HFF-Myc (cell line): ENCODE data around the gene HNRNPUL1.
A peak's percentile ranks its signal among the peaks of the same experiment; 100 is the strongest.
"Not testable (repeated sequence)": the region's sequence is repeated elsewhere in the genome, so short reads cannot be mapped to it uniquely, and the experiment has no call there.

Experiments
- DNase-seq: peaks from one replicate; pipeline ENCODE4 v3.0.0-alpha.2; 2011; ENCODE audit warnings: low read depth; ENCODE audit errors: extremely low read depth
- H3K4me3 ChIP-seq: replicated peaks from 2 replicates; pipeline ENCODE4 v1.5.1; 2011; ENCODE audit warnings: low read depth, mild to moderate bottlenecking, control low read depth, low read length
- TF ChIP-seq, protein P1 (sequence below): IDR thresholded peaks from 2 replicates; pipeline ENCODE4 v1.5.1; 2012; ENCODE audit warnings: mild to moderate bottlenecking, low read depth, low read length, control low read depth; ENCODE audit errors: missing control alignments

Gene HNRNPUL1

DNA sequence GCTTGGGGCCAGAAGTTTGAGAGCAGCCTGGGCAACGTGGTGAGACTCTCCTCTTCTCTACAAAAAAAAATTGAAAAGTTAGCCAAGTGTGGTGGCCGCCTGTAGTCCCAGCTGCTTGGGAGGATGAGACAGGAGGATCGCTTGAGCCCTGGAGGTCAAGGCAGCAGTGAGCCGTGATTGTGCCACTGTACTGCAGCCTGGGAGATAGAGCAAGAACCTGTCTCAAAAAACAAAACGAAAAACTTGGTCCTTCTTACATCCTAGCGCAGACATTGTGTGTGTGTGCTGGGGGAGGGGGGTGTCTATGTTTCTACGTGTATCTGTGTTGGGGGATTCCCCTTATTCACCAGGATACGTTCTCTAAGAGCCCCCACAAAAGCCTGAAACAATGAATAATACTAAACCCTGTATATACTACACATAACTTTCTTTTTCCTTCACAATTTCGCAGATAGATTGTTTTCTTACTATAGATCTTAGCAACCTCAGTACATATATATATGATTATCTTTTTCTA is 37.2 kb upstream of the HNRNPUL1 start:
- TF ChIP-seq, protein P1, sequence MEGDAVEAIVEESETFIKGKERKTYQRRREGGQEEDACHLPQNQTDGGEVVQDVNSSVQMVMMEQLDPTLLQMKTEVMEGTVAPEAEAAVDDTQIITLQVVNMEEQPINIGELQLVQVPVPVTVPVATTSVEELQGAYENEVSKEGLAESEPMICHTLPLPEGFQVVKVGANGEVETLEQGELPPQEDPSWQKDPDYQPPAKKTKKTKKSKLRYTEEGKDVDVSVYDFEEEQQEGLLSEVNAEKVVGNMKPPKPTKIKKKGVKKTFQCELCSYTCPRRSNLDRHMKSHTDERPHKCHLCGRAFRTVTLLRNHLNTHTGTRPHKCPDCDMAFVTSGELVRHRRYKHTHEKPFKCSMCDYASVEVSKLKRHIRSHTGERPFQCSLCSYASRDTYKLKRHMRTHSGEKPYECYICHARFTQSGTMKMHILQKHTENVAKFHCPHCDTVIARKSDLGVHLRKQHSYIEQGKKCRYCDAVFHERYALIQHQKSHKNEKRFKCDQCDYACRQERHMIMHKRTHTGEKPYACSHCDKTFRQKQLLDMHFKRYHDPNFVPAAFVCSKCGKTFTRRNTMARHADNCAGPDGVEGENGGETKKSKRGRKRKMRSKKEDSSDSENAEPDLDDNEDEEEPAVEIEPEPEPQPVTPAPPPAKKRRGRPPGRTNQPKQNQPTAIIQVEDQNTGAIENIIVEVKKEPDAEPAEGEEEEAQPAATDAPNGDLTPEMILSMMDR: no peak
- peak overlapping the region; percentile 36 for H3K4me3 ChIP-seq
- DNase-seq: no peak

DNA sequence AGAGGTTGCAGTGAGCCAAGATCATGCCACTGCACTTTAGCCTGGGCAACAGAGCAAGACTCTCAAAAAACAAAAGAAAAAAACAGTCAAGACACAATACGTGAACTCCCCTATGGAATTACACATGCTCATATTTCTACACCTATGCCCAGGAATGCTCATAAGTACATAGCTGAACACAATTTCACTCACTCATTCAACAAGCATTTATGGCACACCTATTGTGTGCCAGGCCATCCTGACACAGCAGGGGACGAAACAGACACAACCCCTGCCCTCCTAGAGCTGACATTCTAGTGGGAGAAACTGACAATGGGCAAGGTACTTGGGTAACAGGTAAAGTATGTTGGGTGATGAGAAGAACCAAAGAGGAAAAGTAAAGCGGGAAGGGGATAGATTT is 35.7 kb upstream of the HNRNPUL1 start:
- no peak overlapping the region for H3K4me3 ChIP-seq
- DNase-seq: no peak
- TF ChIP-seq, protein P1: no peak

DNA sequence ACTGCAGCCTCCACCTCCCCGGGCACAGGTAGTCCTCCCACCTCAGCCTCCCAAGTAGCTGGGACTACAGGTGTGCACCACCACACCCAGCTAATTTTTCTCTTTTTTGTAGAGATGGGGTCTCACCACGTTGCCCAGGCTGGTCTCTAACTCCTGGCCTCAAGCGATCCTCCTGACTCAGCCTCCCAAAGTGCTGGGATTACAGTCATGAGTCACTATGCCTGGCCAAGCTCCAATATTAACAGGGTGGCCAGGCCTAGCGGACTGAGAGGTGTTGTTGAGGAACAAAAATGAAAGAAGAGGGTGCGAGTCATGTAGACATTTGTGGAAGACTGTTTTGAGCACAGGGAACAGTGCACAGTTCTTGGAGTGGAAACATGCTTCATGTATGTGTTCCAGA is 34.8 kb upstream of the HNRNPUL1 start:
- not testable (repeated sequence) for H3K4me3 ChIP-seq, DNase-seq

DNA sequence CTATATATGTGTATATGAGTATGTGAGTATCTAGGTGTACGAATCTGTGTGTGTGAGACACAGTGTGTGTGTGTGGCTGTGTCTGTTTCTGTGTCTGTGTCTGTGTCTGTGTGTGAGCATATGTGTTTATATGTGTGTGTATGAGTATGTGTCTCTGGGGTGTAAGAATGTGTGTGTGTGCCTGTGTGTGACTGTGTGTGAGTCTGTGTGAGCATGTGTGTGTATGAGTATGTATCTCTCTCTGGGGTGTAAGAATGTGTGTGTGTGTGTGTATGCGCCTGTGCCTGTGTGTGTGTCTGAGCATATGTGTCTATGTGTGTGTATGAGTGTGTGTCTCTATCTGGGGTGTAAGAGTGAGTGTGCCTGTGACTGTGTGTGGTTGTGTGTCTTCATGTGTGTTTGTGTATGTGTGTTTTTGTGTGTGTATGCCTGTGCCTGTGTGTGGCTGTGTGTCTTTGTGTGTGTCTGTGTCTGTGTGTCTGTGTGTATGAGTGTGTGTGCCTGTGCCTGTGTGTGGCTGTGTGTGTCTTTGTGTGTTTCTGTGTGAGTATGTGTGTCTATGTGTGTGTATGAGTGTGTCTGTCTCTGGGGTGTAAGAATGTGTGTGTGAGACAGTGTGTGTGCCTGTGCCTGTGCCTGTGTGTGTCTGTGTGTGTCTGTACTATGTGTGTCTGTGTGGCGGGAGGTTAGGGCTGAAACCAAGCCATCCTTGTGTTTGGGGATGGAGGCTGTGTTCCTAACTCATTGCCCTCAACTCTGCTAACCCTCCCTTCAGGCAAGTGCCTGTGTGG is 33.9 kb upstream of the HNRNPUL1 start:
- no peak overlapping the region for H3K4me3 ChIP-seq
- TF ChIP-seq, protein P1: no peak
- DNase-seq: no peak

DNA sequence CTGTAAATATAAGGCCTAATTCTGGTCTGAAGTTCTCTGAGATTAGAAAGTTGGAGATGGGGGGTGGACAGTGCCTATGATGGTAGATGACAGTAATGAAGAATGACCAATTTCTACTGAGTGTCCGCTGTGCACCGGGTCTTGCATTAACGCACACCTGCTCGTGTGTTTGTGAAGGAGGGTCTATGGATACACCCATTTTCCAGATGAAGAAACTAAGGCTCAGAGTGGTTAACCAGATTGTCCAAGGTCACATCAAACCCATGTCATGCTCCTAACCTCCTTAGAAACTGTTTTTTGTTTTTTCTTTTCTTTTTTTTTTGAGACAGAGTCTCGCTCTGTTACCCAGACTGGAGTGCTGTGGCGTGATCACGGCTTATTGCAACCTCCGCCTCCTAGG is 31.5 kb upstream of the HNRNPUL1 start:
- H3K4me3 ChIP-seq: no peak overlapping the region
- TF ChIP-seq, protein P1: no peak
- no peak for DNase-seq

DNA sequence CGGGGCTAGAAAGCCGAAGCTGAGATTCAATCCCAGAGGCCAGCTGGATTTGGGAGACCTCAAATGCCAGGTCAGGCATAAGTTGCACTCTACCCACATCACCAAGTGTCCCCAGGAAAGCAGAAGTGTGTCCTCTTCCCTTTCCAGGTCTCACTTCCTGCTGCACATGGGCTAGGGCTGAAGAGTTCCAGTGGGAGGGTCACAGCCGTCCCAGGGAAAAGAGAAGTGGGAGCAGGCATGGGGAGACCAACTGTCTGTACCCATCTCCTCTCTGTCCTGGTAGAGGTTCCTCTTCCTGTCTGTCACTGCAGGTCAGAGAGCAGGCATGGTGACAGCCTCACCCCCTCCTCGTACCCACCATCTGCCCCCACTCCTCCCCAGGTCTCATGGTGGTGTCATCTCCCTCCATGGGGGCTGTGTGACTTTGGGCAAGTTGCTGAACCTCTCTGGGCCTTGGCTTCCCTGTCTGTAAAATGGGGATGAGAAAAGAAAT is 30.4 kb upstream of the HNRNPUL1 start:
- TF ChIP-seq, protein P1: no peak
- DNase-seq: no peak
- no peak overlapping the region for H3K4me3 ChIP-seq

DNA sequence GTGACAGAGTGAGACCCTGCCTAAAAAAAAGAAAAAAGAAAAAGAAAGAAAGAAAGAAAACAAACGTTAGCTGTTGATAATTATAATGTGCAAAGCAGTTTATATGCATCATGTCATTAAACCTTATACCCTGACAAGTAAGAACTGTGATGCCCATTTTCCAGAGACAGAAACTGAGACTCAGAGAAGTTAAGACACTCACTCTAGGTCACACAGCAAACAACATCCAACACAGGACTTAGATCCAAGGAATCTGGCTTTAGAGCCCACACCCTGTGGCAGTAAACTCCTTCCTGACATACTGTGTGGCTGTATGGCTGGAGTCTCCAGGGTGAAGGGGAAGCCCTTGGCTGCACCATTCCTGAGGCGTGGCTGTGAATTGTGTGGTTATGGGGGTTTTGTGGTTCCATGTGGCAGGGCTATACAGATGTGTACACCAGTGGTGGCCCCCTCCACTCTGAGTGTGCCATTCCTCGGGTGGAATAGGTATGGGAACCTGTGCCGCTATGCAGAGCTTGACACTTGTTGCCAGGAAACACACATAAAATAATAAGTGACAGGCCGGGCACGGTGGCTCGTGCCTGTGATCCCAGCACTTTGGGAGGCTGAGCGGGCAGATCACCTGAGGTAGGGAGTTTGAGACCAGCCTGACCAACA is 29.5 kb upstream of the HNRNPUL1 start:
- no peak overlapping the region for H3K4me3 ChIP-seq
- TF ChIP-seq, protein P1: no peak
- no peak for DNase-seq
